Activated T-cell treated with anti-CD3 and anti-CD28 coated beads, Interleukin-2, amount 50 U/mL, for 24 hours (primary cell): ENCODE results near the gene SOX18.

ENCODE experiments used
- DNase-seq: peaks from one replicate; pipeline ENCODE4 v3.0.0-alpha.2; 2020
- H3K27ac Mint-ChIP-seq: 2 replicates; pipeline ENCODE4 v1.8.0; 2020; ENCODE audit warnings: mild to moderate bottlenecking, mixed read lengths
- H3K27me3 Mint-ChIP-seq: 2 replicates; pipeline ENCODE4 v1.8.0; 2020; ENCODE audit warnings: mixed read lengths
- H3K36me3 Mint-ChIP-seq: 2 replicates; pipeline ENCODE4 v1.8.0; 2020; ENCODE audit warnings: low read depth, mixed read lengths
- H3K4me1 Mint-ChIP-seq: 2 replicates; pipeline ENCODE4 v1.8.0; 2020; ENCODE audit warnings: low read depth, mixed read lengths
- H3K4me3 Mint-ChIP-seq: 2 replicates; pipeline ENCODE4 v1.8.0; 2020; ENCODE audit warnings: mild to moderate bottlenecking, moderate library complexity, mixed read lengths
- H3K9me3 Mint-ChIP-seq: 2 replicates; pipeline ENCODE4 v1.8.0; 2020; ENCODE audit warnings: mixed read lengths

The SOX18 gene

GRCh38 chr20:64043768-64044167, 5.7 kb downstream of the SOX18 start:
- Mint-ChIP-seq H3K4me3 (peak overlapping the region; percentile 35), H3K27me3 (peaks cover 29% of the 10 kb centered on the region), H3K36me3 (no peaks in the 10 kb centered on the region), H3K4me1 (peaks cover 27% of the 10 kb centered on the region), H3K27ac (no peak overlapping the region), H3K9me3 (no peaks in the 10 kb centered on the region)
- no peak for DNase-seq

DNA sequence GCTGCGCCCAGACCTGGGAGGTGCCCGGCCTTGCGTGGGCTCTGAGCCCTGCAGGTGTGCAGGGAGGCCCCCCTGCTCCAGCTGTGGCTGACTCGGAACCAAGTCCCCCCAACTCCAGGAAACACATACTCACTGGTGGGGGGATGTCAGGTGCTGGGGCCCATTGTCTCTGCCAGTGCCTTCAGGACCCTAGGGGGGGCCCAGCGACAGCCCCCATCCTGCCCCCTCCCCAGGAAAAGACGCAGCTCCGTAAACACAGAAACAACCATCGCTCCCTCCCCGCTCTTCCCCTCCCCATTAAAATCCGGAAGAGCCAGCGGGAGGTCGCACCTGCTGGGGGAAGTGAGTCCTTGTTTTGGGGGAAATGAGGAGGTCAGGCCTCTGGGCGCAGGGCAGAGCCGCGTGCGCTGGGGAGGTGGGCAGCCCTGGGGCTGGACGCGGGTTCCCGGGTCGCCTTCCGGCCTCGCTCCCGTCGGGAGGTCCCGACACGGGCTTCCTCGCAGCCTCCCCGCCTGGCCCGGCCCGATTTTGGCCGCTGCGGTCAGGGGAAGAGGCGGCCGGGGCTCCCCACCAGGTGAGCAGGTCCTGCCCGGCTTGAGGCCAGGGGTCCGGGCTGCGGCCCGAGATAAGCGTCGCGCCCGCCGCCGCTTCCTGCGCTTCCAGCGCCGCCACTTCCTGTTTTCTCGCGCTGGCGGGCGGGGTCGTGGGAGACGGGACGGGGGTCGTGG, 7.2 kb downstream of the SOX18 start:
- Mint-ChIP-seq H3K27ac (peak overlapping the region; percentile 87), H3K4me3 (peak overlapping the region; percentile 74), H3K9me3 (no peaks in the 10 kb centered on the region), H3K4me1 (peaks cover 31% of the 10 kb centered on the region), H3K27me3 (peaks cover 23% of the 10 kb centered on the region), H3K36me3 (no peaks in the 10 kb centered on the region)
- DNase-seq, result peak; percentile 65

GRCh38 chr20:64041781-64042053, 7.7 kb downstream of the SOX18 start:
- Mint-ChIP-seq H3K9me3 (no peaks in the 10 kb centered on the region), H3K4me1 (peaks cover 36% of the 10 kb centered on the region), H3K27me3 (peaks cover 18% of the 10 kb centered on the region), H3K4me3 (peak overlapping the region; percentile 74), H3K36me3 (no peaks in the 10 kb centered on the region), H3K27ac (peak overlapping the region; percentile 87)
- DNase-seq, result no peak

GRCh38 chr20:64041040-64041780, 8.2 kb downstream of the SOX18 start:
- peak; percentile 41 for DNase-seq
- H3K27me3 Mint-ChIP-seq, result peaks cover 13% of the 10 kb centered on the region
- H3K27ac Mint-ChIP-seq, result peak overlapping the region; percentile 31
- peaks cover 41% of the 10 kb centered on the region for H3K4me1 Mint-ChIP-seq
- peak overlapping the region; percentile 74 for H3K4me3 Mint-ChIP-seq
- H3K9me3 Mint-ChIP-seq, result no peaks in the 10 kb centered on the region
- no peaks in the 10 kb centered on the region for H3K36me3 Mint-ChIP-seq

DNA sequence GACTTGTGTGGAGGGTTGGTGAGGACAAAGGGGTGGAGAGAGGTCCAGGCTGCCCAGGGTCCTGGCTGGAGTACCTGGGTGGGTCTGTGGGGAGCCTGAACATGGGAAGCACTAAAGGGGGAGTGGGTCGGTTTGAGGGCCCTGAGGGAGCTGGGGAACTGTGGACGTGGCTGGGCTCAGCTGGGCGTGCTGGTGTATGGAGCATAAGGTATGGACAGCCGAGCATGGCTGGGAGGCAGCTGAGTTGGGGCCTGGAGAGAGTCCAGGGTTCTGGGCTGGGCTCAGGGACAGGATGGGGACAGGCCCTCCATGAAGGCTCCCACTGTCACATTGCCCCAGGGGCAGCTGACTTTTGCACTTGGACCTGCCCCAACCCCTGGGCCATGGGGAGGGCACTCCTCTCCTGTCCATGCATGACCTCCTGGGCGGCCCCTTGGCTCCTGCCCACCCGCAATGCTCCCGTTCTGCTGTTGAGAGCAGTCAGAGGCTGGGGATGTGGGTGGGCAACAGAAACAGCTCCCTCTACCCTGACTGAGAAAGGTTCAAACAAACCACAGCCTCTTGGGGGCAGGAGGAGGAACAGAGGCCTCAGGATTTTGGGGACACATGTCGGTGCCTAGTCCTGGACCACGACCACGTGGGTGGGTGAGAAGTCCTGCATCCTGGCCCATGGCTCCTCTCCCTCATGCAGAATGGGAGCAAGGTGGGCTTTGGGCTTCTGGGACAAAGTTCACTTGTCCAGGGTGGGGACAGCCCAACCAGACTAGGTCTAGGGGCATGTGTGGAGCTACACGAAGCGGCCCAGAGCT, 9.0 kb downstream of the SOX18 start:
- H3K27me3 Mint-ChIP-seq, result peaks cover 5% of the 10 kb centered on the region
- H3K4me3 Mint-ChIP-seq, result no peak overlapping the region
- H3K36me3 Mint-ChIP-seq, result peaks cover under 1% of the 10 kb centered on the region
- no peaks in the 10 kb centered on the region for H3K9me3 Mint-ChIP-seq
- no peak overlapping the region for H3K27ac Mint-ChIP-seq
- no peak for DNase-seq
- H3K4me1 Mint-ChIP-seq, result peaks cover 45% of the 10 kb centered on the region

GRCh38 chr20:64039293-64040160, 9.9 kb downstream of the SOX18 start:
- Mint-ChIP-seq H3K4me3 (peak overlapping the region; percentile 57), H3K36me3 (peaks cover 6% of the 10 kb centered on the region), H3K27me3 (peaks cover 3% of the 10 kb centered on the region), H3K9me3 (no peaks in the 10 kb centered on the region), H3K4me1 (peaks cover 54% of the 10 kb centered on the region), H3K27ac (no peak overlapping the region)
- peak; percentile 41 for DNase-seq

GRCh38 chr20:64038565-64039292, 10.7 kb downstream of the SOX18 start:
- H3K27ac Mint-ChIP-seq, result no peak overlapping the region
- peaks cover 62% of the 10 kb centered on the region for H3K4me1 Mint-ChIP-seq

DNA sequence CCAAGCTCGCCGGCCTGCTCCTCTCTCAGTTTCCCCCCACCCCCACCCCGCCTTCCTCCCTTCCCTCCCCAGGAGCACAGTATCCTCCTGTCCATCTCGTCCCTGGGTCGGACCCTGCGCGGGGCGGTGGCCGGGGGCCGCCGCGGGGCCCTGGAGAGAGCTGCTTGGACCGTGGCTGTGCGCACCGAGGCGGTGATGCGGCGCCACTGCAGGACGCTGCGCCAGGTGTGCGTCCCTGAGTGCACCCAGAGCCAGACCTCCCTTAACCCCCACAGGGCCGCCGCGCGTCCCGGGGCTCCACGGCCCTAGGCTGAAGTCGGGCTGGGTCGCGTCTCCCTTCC, 11.2 kb downstream of the SOX18 start:
- H3K4me1 Mint-ChIP-seq, result peaks cover 65% of the 10 kb centered on the region
- H3K9me3 Mint-ChIP-seq, result no peaks in the 10 kb centered on the region
- peaks cover 20% of the 10 kb centered on the region for H3K36me3 Mint-ChIP-seq
- no peak overlapping the region for H3K27ac Mint-ChIP-seq
- no peak overlapping the region for H3K4me3 Mint-ChIP-seq
- peaks cover 3% of the 10 kb centered on the region for H3K27me3 Mint-ChIP-seq
- no peak for DNase-seq

More at GRCh38 chr20:64038565-64039292, 10.7 kb downstream of the SOX18 start:
- H3K4me3 Mint-ChIP-seq, result peak overlapping the region; percentile 57
- peaks cover 3% of the 10 kb centered on the region for H3K27me3 Mint-ChIP-seq
- peak; percentile 88 for DNase-seq
- H3K36me3 Mint-ChIP-seq, result peaks cover 14% of the 10 kb centered on the region
- H3K9me3 Mint-ChIP-seq, result no peaks in the 10 kb centered on the region

DNA sequence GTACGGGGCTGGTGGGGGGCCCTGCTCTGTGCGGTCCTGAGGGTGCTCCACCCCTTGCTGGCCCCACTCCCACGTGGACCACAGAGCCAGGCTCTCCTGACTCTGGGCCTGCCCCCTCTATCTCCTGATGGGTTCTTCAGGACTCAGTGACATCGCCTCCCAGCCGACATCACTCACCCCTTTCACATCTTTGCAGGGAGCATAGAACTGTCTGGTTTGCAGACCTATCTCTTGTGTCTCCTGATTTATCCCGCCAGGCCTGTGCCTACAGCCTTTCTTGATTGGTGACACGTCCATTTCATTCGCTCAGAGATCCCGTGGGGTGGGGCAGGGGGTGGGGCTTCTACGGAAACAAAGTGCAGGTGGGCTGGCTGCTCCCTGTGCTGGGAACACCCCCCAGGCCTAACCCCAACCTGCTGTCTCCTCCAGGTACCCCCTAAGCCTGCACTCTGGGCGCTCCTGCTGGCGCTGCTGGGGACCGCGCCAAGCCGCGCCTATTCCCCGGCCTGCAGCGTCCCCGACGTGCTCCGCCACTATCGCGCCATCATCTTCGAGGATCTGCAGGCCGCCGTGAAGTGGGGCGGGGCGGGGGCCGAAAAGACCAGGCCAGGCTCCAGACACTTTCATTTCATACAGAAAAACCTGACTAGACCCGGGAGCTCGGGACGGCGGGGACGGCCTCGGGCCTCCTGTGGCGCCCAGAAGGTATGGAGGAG, 11.8 kb downstream of the SOX18 start:
- Mint-ChIP-seq H3K27ac (peak overlapping the region; percentile 31), H3K4me3 (peak overlapping the region; percentile 33), H3K4me1 (peaks cover 65% of the 10 kb centered on the region), H3K9me3 (no peaks in the 10 kb centered on the region), H3K36me3 (peaks cover 25% of the 10 kb centered on the region), H3K27me3 (peaks cover 3% of the 10 kb centered on the region)
- peak; percentile 48 for DNase-seq

GRCh38 chr20:64037199-64037497, 12.3 kb downstream of the SOX18 start:
- Mint-ChIP-seq H3K9me3 (no peaks in the 10 kb centered on the region), H3K27me3 (peaks cover 3% of the 10 kb centered on the region), H3K4me3 (peak overlapping the region; percentile 24), H3K27ac (peak overlapping the region; percentile 95), H3K4me1 (peaks cover 65% of the 10 kb centered on the region), H3K36me3 (peaks cover 30% of the 10 kb centered on the region)
- peak; percentile 42 for DNase-seq

DNA sequence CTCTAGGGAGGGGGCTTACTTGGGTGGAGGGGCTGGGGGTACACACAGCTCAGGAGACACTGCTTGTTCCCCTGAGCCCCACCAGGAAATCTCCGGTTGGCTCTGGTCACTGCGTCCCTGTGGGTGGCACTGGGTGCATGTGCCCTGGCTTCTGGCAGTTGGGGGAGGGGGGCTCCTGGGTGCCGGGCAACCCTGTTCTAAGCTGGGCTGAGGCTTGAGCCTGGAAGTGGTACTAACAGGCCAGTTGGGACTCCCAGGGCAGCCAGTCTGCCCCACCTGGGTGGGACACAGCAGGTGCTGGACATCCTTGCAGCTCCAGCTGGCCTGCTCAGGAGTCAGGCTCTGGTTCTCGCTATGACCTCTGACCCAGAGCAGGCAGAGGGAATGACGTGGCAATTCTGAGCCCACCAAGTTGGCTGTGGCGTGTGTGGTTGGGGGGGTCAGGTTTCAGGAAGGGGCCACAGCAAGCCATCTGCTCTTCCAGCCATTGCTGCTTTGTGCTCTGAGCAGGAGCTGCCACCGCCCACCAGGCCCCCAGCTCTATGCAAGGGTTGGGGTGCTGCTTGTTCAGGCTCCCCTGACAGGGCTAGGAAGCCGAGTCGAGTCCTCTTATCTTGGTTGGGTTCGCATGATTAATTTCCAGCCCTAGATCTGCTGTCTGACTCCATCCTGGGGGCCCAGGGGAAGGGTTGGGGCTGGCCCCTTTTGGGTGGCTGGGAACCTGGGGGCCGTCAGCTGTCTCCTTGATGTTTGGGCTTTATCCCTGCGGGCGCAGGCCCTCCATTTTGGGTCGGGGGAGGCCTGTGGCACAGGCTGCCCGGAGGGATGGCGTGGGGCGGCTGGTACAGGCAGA, 12.9 kb downstream of the SOX18 start:
- Mint-ChIP-seq H3K27me3 (peaks cover 3% of the 10 kb centered on the region), H3K36me3 (peaks cover 36% of the 10 kb centered on the region), H3K27ac (peak overlapping the region; percentile 95), H3K4me1 (peaks cover 63% of the 10 kb centered on the region), H3K4me3 (peak overlapping the region; percentile 12), H3K9me3 (no peaks in the 10 kb centered on the region)
- DNase-seq, result peak; percentile 39

DNA sequence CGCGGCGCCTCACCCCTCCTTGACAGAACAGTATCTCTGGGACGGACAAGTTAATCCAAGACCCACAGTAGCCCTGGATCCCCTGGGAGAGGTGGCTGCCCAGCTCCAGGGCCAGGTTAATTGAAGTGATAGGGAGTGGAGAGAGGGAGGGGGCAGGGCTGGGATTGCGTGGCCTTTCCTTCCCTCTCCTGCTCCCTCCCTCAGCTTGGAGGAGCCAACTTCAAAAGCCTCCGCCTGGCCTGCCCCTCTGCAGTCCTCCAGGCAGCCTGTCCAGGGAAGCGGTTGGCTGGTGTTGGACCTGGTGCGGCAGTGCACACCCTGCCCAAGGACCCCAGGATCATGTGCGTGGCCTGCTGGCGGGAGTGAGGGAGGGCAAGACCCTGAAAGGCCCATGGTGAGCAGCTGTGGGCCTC, 13.5 kb downstream of the SOX18 start, which contains the start of gene C20orf204:
C20orf204 (plus strand) TSS at position 250 of the 413 bp plus-strand sequence; CDS start at position 392, 142 bp downstream.
- H3K27me3 Mint-ChIP-seq, result peaks cover 3% of the 10 kb centered on the region
- H3K36me3 Mint-ChIP-seq, result peaks cover 42% of the 10 kb centered on the region
- peak within 1 kb of the TSS; percentile 60 for H3K4me3 Mint-ChIP-seq
- DNase-seq, result no peak
- H3K27ac Mint-ChIP-seq, result peak within 1 kb of the TSS; percentile 95
- no peaks in the 10 kb centered on the region for H3K9me3 Mint-ChIP-seq
- H3K4me1 Mint-ChIP-seq, result peaks cover 60% of the 10 kb centered on the region
